H1 (cell line): ENCODE measurements around the gene SYNCRIP. TPM values are rescaled to one million over a fixed set of nuclear protein-coding genes. Genes with fewer than 3 reads are reported as not detected.

Experiments
- CTCF ChIA-PET: fragments of 300-600 bp; sonication (Branson Sonifier 250); formaldehyde crosslinking; loops from one replicate; lab custom pipeline; 2021; ENCODE audit not compliant: partially characterized antibody; lab: Charles Lee
- POLR2A ChIA-PET: fragments of 300-600 bp; sonication (Branson Sonifier 250); formaldehyde crosslinking; loops from one replicate; lab custom pipeline; 2021; ENCODE audit warnings: inconsistent platforms; ENCODE audit not compliant: partially characterized antibody; lab: Charles Lee
- DNase-seq, 2 experiments: peaks; one replicate each; pipeline versions ENCODE4 v3.0.0 to v3.0.0-alpha.2; 2010 to 2022; ENCODE audit warnings: low spot score in 2 of 2, low read depth in 1 of 2, mixed read lengths in 1 of 2
- FAIRE-seq: peaks from 2 replicates; lab custom pipeline; 2011; peaks lifted over from hg19 to GRCh38; lab: Jason Lieb, UNC
- H2AFZ ChIP-seq: 2 replicates; pipeline ENCODE4 v1.8.1; 2012; ENCODE audit warnings: low read length, inconsistent platforms
- H2AK5ac ChIP-seq: 2 replicates; pipeline ENCODE4 v1.6.1; 2013; ENCODE audit warnings: low read depth, low read length
- H2BK120ac ChIP-seq: replicated peaks from 2 replicates; pipeline ENCODE3; 2013; ENCODE audit warnings: low read depth, low read length, inconsistent platforms
- H2BK12ac ChIP-seq: 2 replicates; pipeline ENCODE4 v1.6.1; 2013; ENCODE audit warnings: low read depth, low read length
- H2BK15ac ChIP-seq: 2 replicates; pipeline ENCODE4 v1.6.1; 2013; ENCODE audit warnings: low read length
- H2BK20ac ChIP-seq: 2 replicates; pipeline ENCODE4 v1.6.1; 2013; ENCODE audit warnings: low read length
- H2BK5ac ChIP-seq: 2 replicates; pipeline ENCODE4 v1.6.1; 2013; ENCODE audit warnings: low read depth, low read length
- H3K14ac ChIP-seq: 2 replicates; pipeline ENCODE4 v1.6.1; 2013; ENCODE audit warnings: inconsistent platforms; ENCODE audit not compliant: insufficient read length
- H3K18ac ChIP-seq: 2 replicates; pipeline ENCODE4 v1.6.1; 2013; ENCODE audit warnings: low read length; ENCODE audit errors: extremely low read depth
- H3K23ac ChIP-seq: 2 replicates; pipeline ENCODE4 v1.6.1; 2013; ENCODE audit warnings: inconsistent platforms; ENCODE audit not compliant: insufficient read length
- H3K23me2 ChIP-seq: 2 replicates; pipeline ENCODE4 v1.6.1; 2013; ENCODE audit warnings: low read depth, low read length
- H3K27ac ChIP-seq: 2 replicates; pipeline ENCODE4 v1.6.1; 2011; ENCODE audit warnings: low read depth, low read length, inconsistent platforms
- H3K27me3 ChIP-seq, 4 experiments: replicated peaks in 1 of 4; 1 replicate in 1 of 4; 2 replicates in 3 of 4; pipeline versions ENCODE4 v1.6.1 to v1.8.1; 2011 to 2013; ENCODE audit warnings: low read length in 3 of 4, mild to moderate bottlenecking in 3 of 4, inconsistent platforms in 2 of 4, mixed read lengths in 2 of 4, moderate library complexity in 1 of 4; ENCODE audit not compliant: control insufficient read depth in 3 of 4, insufficient read depth in 3 of 4; ENCODE audit errors: extremely low read depth in 1 of 4
- H3K36me3 ChIP-seq, 4 experiments: 2 replicates each; pipeline versions ENCODE4 v1.6.1 to v1.8.1; 2011 to 2013; ENCODE audit warnings: mild to moderate bottlenecking in 4 of 4, low read length in 3 of 4, moderate library complexity in 2 of 4, control low read depth in 1 of 4, inconsistent platforms in 1 of 4; ENCODE audit not compliant: insufficient read depth in 4 of 4, control insufficient read depth in 2 of 4
- H3K4ac ChIP-seq: replicated peaks from 2 replicates; pipeline ENCODE3; 2013; ENCODE audit warnings: low read length, low read depth, mixed read lengths, inconsistent platforms; ENCODE audit not compliant: insufficient read length
- H3K4me1 ChIP-seq, 4 experiments: replicated peaks in 1 of 4; 1 replicate in 1 of 4; 2 replicates in 3 of 4; pipeline versions ENCODE4 v1.6.1 to v1.8.1; 2011 to 2013; ENCODE audit warnings: low read length in 3 of 4, inconsistent platforms in 2 of 4, mixed read lengths in 1 of 4; ENCODE audit not compliant: insufficient read depth in 4 of 4, control insufficient read depth in 3 of 4
- H3K4me2 ChIP-seq, 2 experiments: 2 replicates each; pipeline versions ENCODE4 v1.6.1 to v1.8.1; 2011 to 2013; ENCODE audit warnings: low read depth in 2 of 2, low read length in 2 of 2, control low read depth in 1 of 2, inconsistent platforms in 1 of 2, mild to moderate bottlenecking in 1 of 2; ENCODE audit not compliant: insufficient read depth in 1 of 2
- H3K4me3 ChIP-seq, 4 experiments: fragments of 200-600, 300-600 bp in 1 of 4; sonication (generic), shearing (Covaris generic), sonication (Bioruptor Twin) in 1 of 4; 2 replicates each; pipeline versions ENCODE4 v1.5.1 to v1.8.1; 2011 to 2016; ENCODE audit warnings: low read length in 4 of 4, low read depth in 3 of 4, control low read depth in 2 of 4, inconsistent platforms in 2 of 4, mild to moderate bottlenecking in 2 of 4, mixed read lengths in 1 of 4, moderate library complexity in 1 of 4; ENCODE audit not compliant: insufficient read depth in 2 of 4; ENCODE audit errors: extremely low read depth in 1 of 4
- H3K56ac ChIP-seq: replicated peaks from 2 replicates; pipeline ENCODE3; 2013; ENCODE audit warnings: low read depth, mild to moderate bottlenecking, mixed read lengths, low read length, inconsistent platforms; ENCODE audit not compliant: insufficient read length
- H3K79me1 ChIP-seq: 2 replicates; pipeline ENCODE4 v1.6.1; 2013; ENCODE audit warnings: low read depth, low read length, control low read depth
- H3K79me2 ChIP-seq, 2 experiments: 2 replicates each; pipeline versions ENCODE4 v1.6.1 to v1.8.1; 2012 to 2013; ENCODE audit warnings: low read length in 2 of 2, mild to moderate bottlenecking in 2 of 2, inconsistent platforms in 1 of 2; ENCODE audit not compliant: insufficient read depth in 2 of 2, control insufficient read depth in 1 of 2
- H3K9ac ChIP-seq, 4 experiments: replicated peaks in 1 of 4; 1 replicate in 1 of 4; 2 replicates in 3 of 4; pipeline versions ENCODE4 v1.6.1 to v1.8.1; 2011 to 2013; ENCODE audit warnings: low read depth in 3 of 4, low read length in 3 of 4, control low read depth in 2 of 4, mild to moderate bottlenecking in 2 of 4, moderate library complexity in 2 of 4, inconsistent platforms in 1 of 4; ENCODE audit errors: extremely low read depth in 1 of 4
- H3K9me3 ChIP-seq, 2 experiments: 2 replicates each; pipeline versions ENCODE4 v1.6.1 to v1.8.1; 2012 to 2013; ENCODE audit warnings: mild to moderate bottlenecking in 2 of 2, moderate library complexity in 2 of 2, control low read depth in 1 of 2, inconsistent platforms in 1 of 2, low read depth in 1 of 2, low read length in 1 of 2, mixed read lengths in 1 of 2; ENCODE audit not compliant: insufficient read depth in 2 of 2
- H4K20me1 ChIP-seq, 2 experiments: replicated peaks in 1 of 2; 2 replicates each; pipeline versions ENCODE3 to v1.8.1; 2011 to 2013; ENCODE audit warnings: inconsistent platforms in 2 of 2, low read length in 2 of 2, mild to moderate bottlenecking in 1 of 2; ENCODE audit not compliant: insufficient read depth in 2 of 2, control insufficient read depth in 1 of 2
- H4K5ac ChIP-seq: 2 replicates; pipeline ENCODE4 v1.6.1; 2013; ENCODE audit warnings: low read length, low read depth, mixed read lengths, inconsistent platforms; ENCODE audit not compliant: insufficient read length
- H4K8ac ChIP-seq: 2 replicates; pipeline ENCODE4 v1.8.0; 2013; ENCODE audit warnings: mild to moderate bottlenecking, moderate library complexity, low read length, inconsistent platforms; ENCODE audit not compliant: insufficient read depth; ENCODE audit errors: extremely low read depth
- H4K91ac ChIP-seq: replicated peaks from 2 replicates; pipeline ENCODE3; 2013; ENCODE audit warnings: low read length, mixed read lengths, inconsistent platforms; ENCODE audit not compliant: insufficient read length
- BACH1 ChIP-seq: IDR thresholded peaks from 2 replicates; pipeline ENCODE4 v1.6.1; 2012; ENCODE audit warnings: low read length, improper control_type of control experiment
- KDM4A ChIP-seq: IDR thresholded peaks from one replicate; pipeline ENCODE4 v1.7.1; 2012; ENCODE audit warnings: low read depth, mild to moderate bottlenecking, moderate library complexity, low read length, inconsistent platforms; ENCODE audit not compliant: severe bottlenecking
- POLR2AphosphoS5 ChIP-seq: IDR thresholded peaks from 2 replicates; pipeline ENCODE4 v1.6.1; 2011; ENCODE audit warnings: low read depth, low read length
- TBP ChIP-seq: IDR thresholded peaks from 2 replicates; pipeline ENCODE4 v1.6.1; 2011; ENCODE audit warnings: low read depth, low read length, improper control_type of control experiment
- YY1 ChIP-seq: IDR thresholded peaks from 2 replicates; pipeline ENCODE4 v1.6.1; 2011; ENCODE audit warnings: low read depth, mild to moderate bottlenecking, low read length
- WGBS, 2 experiments: shearing (Covaris generic) in 1 of 2; methylation state at CpG; one replicate each; pipeline versions ENCODE4 v1.1.6 to v1.1.7; 2013 to 2015; ENCODE audit warnings: low lambda C conversion rate in 2 of 2, mixed read lengths in 2 of 2, inconsistent platforms in 1 of 2, low coverage in 1 of 2, missing lambda C conversion rate in 1 of 2; ENCODE audit not compliant: insufficient replicate concordance in 2 of 2, insufficient coverage in 1 of 2, insufficient read length in 1 of 2; ENCODE audit errors: extremely low coverage in 1 of 2, missing lambda C conversion rate in 1 of 2; 5-methylcytosine and 5-hydroxymethylcytosine counted together
- polyA plus RNA-seq, 7 experiments: library from polyadenylated mRNA; depleted of rRNA in 3 of 7; stranded (reverse) in 5 of 7; unstranded in 2 of 7; fragments of >200 nt in 5 of 7; fragments of 200-250 nt in 2 of 7; gene quantifications; 1 replicate in 5 of 7; 2 replicates in 1 of 7; 4 replicates in 1 of 7; pipeline versions ENCODE4 v1.2.1 to v1.2.3, GENCODE V29; 2011 to 2013; ENCODE audit warnings: missing spikeins in 2 of 7, mixed read lengths in 2 of 7
- total RNA-seq: library from RNA; stranded (reverse); fragmentation: NEBNext Ultra II Directional; extraction: Animal tissue kit (Norgen Biotek cat#: 25700); gene quantifications from 2 replicates; pipeline ENCODE4 v1.2.1, GENCODE V29; 2021

Gene SYNCRIP
- total and polyA plus RNA-seq, 2 of the 8 experiments (the other 6 are each of a cell fraction or from before 2014, with no cell fraction given) = 16.8 to 219 TPM

DNA sequence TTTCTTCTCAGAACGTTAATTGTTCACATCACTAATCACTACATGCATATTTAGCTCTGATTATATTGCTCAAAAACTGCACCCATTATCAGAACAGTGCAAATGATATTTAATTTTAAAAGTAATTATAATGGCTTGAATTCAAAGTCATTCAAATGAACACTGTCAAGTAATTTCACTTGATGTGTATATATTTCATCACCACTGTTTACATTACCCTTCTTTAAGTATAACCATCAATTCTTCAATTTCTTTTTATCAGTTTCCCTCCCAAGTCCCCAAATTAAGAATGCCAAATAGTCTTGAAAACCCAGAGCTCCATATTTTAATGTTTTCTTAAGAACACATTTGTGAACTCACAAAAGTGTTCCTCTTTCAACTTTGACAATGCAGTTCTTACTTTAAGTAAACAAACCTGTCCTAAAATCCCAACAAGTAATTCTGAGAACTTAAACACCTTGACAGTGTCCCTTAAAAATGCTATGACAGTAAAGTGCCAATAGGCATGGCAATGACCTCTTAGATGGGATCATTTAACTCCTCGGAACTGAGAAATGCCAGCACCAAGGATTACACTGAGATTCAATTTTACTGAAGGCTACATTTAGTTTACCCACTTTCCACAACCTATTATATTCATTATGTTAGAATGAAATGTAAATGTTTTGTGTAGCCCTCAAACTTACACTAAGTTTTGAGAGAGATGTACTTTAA is 32.3 kb downstream of the SYNCRIP start:
- no peak overlapping the region for H2AK5ac ChIP-seq
- POLR2A ChIA-PET = interaction anchor here (1.1 to 6.0 kb wide), 6 partner anchors 15 to 66 kb away, joined by 6 to 57 read pairs (median 30); partner anchors contain the start of genes SNX14 and SYNCRIP
- H3K36me3 ChIP-seq = peaks cover 9 to 61% (median 41%) of the 10 kb centered on the region in 4 experiments; a peak in 7 of 8 replicates
- H2BK20ac ChIP-seq = no peak overlapping the region
- peaks cover 2 to 3% of the 10 kb centered on the region in 2 experiments for H4K20me1 ChIP-seq
- H2AFZ ChIP-seq = no peak overlapping the region
- no peaks in the 10 kb centered on the region for H3K4me1 ChIP-seq
- no peak overlapping the region for H4K91ac ChIP-seq
- H3K23ac ChIP-seq = no peak overlapping the region
- peaks cover 0 to 6% of the 10 kb centered on the region in 2 experiments; a peak in 1 of 4 replicates for H3K79me2 ChIP-seq
- no peak overlapping the region for H3K56ac ChIP-seq
- H3K9me3 ChIP-seq = no peaks in the 10 kb centered on the region
- 91% methylated on average over 2 of the region's 2 CpGs; no CpG with 5 or more reads in 1 of the 2 experiments for WGBS, 2 experiments
- no peak overlapping the region for H4K8ac ChIP-seq
- H3K4ac ChIP-seq = no peak overlapping the region
- DNase-seq (no peak), FAIRE-seq (no peak)
- H2BK5ac ChIP-seq = no peak overlapping the region
- no peak overlapping the region for H4K5ac ChIP-seq
- no peak overlapping the region for H2BK12ac ChIP-seq
- TF ChIP-seq BACH1 = no peak
- no peak for TF ChIP-seq POLR2AphosphoS5
- no peak for TF ChIP-seq TBP
- TF ChIP-seq YY1 = no peak
- TF ChIP-seq KDM4A = no peak
- no peak overlapping the region for H3K9ac ChIP-seq
- H3K27ac ChIP-seq = no peak overlapping the region
- CTCF ChIA-PET = interaction anchor here (1.7 kb wide), 1 partner anchor 10 kb away, joined by 4 read pairs; no protein-coding TSS in a partner anchor
- H3K27me3 ChIP-seq = no peaks in the 10 kb centered on the region
- no peak overlapping the region for H3K4me2 ChIP-seq
- H3K14ac ChIP-seq = no peak overlapping the region
- H2BK15ac ChIP-seq = no peak overlapping the region
- no peak overlapping the region for H2BK120ac ChIP-seq
- H3K4me3 ChIP-seq = no peak overlapping the region
- no peaks in the 10 kb centered on the region for H3K79me1 ChIP-seq
- no peaks in the 10 kb centered on the region for H3K23me2 ChIP-seq
- H3K18ac ChIP-seq = no peak overlapping the region
